ENCODE results near the gene CCDC63. TPM values are rescaled to one million over a fixed set of nuclear protein-coding genes. Genes with fewer than 3 reads are reported as not detected.

The CCDC63 gene
- total and polyA plus RNA-seq, 9 of the 15 experiments (the other 6 are each of a cell fraction or from before 2014, with no cell fraction given), result not detected

DNA sequence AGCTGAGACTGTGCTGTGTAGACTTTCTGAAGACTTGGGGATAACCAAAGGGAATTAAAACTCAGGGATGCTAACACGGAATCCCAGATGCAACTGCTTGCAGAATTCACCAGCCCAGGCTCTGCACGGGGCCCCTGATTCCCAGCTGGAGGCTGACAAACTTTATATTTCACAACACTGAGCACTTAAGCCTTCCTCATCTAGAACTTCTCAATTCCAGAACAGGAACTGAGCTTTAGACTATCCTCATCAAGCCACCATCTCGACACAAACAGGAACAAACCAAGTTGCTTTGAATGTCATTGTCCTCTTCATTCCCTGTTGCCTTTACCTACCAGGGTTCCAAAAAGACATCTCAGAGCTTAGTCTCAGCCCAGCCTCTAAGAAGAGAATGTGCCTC, 22.2 kb downstream of the CCDC63 start:
- in situ Hi-C loops (cut with MboI), result no loop called here
- BruUV-seq (replicated peaks), result no TSS peak
- Histone ChIP-seq H3K4me1 (replicated peaks in 1 of 2; ENCODE audit: control insufficient read depth in 2 of 2, insufficient read depth in 2 of 2, low read length in 2 of 2) (no peaks in the 10 kb centered on the region), H3K79me2 (ENCODE audit: control insufficient read depth, insufficient read depth, low read length) (no peaks in the 10 kb centered on the region), H3K9me1 (ENCODE audit: control insufficient read depth, insufficient read depth, low read length) (no peaks in the 10 kb centered on the region), H3K36me3 (ENCODE audit: control insufficient read depth, insufficient read depth, low read length) (no peaks in the 10 kb centered on the region), H3K27me3 (ENCODE audit: control insufficient read depth in 2 of 2, insufficient read depth in 2 of 2, low read length in 2 of 2) (peaks cover 10 to 22% of the 10 kb centered on the region in 2 experiments; a peak in 4 of 5 replicates), H3K9ac (ENCODE audit: insufficient read depth in 1 of 2, low read depth in 2 of 2, low read length in 2 of 2) (no peak overlapping the region), H3K4me2 (ENCODE audit: insufficient read depth, low read length) (no peak overlapping the region), H3K4me3 (no peak overlapping the region), H4K20me1 (replicated peaks; ENCODE audit: control insufficient read depth, insufficient read depth, low read length) (no peaks in the 10 kb centered on the region), H3K27ac (ENCODE audit: extremely low read depth, low read depth, low read length) (no peak overlapping the region), H2AFZ (ENCODE audit: low read depth, low read length) (no peak overlapping the region), H3K9me3 (replicated peaks; ENCODE audit: control insufficient read depth, insufficient read depth, low read depth, low read length) (no peaks in the 10 kb centered on the region)
- DNase-seq (ENCODE audit: extremely low read depth in 1 of 4, low spot score in 3 of 4) (no peak), ATAC-seq (no peak), FAIRE-seq (no peak)
- no peak for TF ChIP-seq ZNF212 (CRISPR knock-in tag; IDR thresholded peaks at IDR 0.05)
- no peak for TF ChIP-seq GTF2E2 (tag; IDR thresholded peaks at IDR 0.05)
- no peak for TF ChIP-seq NBN (IDR thresholded peaks at IDR 0.05; ENCODE audit: low read depth)
- TF ChIP-seq, protein P1, sequence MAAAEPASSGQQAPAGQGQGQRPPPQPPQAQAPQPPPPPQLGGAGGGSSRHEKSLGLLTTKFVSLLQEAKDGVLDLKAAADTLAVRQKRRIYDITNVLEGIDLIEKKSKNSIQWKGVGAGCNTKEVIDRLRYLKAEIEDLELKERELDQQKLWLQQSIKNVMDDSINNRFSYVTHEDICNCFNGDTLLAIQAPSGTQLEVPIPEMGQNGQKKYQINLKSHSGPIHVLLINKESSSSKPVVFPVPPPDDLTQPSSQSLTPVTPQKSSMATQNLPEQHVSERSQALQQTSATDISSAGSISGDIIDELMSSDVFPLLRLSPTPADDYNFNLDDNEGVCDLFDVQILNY (CRISPR knock-in tag; IDR thresholded peaks at IDR 0.05), result no peak
- no peak for TF ChIP-seq KLF13 (tag; IDR thresholded peaks at IDR 0.05; ENCODE audit: borderline replicate concordance, low read depth)
- TF ChIP-seq RFX7 (CRISPR knock-in tag; IDR thresholded peaks at IDR 0.05), result no peak
- TF ChIP-seq, protein P2, sequence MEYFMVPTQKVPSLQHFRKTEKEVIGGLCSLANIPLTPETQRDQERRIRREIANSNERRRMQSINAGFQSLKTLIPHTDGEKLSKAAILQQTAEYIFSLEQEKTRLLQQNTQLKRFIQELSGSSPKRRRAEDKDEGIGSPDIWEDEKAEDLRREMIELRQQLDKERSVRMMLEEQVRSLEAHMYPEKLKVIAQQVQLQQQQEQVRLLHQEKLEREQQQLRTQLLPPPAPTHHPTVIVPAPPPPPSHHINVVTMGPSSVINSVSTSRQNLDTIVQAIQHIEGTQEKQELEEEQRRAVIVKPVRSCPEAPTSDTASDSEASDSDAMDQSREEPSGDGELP (CRISPR knock-in tag; IDR thresholded peaks at IDR 0.05; ENCODE audit: borderline replicate concordance), result no peak
- TF ChIP-seq ILK (tag; IDR thresholded peaks at IDR 0.05; ENCODE audit: borderline replicate concordance, low read depth), result no peak
- no peak for TF ChIP-seq ZNF77 (CRISPR knock-in tag; IDR thresholded peaks at IDR 0.05)
- TF ChIP-seq HNRNPK (IDR thresholded peaks at IDR 0.05; ENCODE audit: low read depth, low read length, poor library complexity, severe bottlenecking), result no peak
- no peak for TF ChIP-seq ZNF586 (CRISPR knock-in tag; conservative IDR thresholded peaks at IDR 0.05)
- TF ChIP-seq, protein P3, sequence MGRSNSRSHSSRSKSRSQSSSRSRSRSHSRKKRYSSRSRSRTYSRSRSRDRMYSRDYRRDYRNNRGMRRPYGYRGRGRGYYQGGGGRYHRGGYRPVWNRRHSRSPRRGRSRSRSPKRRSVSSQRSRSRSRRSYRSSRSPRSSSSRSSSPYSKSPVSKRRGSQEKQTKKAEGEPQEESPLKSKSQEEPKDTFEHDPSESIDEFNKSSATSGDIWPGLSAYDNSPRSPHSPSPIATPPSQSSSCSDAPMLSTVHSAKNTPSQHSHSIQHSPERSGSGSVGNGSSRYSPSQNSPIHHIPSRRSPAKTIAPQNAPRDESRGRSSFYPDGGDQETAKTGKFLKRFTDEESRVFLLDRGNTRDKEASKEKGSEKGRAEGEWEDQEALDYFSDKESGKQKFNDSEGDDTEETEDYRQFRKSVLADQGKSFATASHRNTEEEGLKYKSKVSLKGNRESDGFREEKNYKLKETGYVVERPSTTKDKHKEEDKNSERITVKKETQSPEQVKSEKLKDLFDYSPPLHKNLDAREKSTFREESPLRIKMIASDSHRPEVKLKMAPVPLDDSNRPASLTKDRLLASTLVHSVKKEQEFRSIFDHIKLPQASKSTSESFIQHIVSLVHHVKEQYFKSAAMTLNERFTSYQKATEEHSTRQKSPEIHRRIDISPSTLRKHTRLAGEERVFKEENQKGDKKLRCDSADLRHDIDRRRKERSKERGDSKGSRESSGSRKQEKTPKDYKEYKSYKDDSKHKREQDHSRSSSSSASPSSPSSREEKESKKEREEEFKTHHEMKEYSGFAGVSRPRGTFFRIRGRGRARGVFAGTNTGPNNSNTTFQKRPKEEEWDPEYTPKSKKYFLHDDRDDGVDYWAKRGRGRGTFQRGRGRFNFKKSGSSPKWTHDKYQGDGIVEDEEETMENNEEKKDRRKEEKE (IDR thresholded peaks at IDR 0.05; ENCODE audit: borderline replicate concordance in 1 of 2, control insufficient read depth in 1 of 2, low read depth in 2 of 2, low read length in 1 of 2), result no peak
- TF ChIP-seq NFE2 (IDR thresholded peaks at IDR 0.05; ENCODE audit: low read depth), result no peak
- TF ChIP-seq, protein P4, sequence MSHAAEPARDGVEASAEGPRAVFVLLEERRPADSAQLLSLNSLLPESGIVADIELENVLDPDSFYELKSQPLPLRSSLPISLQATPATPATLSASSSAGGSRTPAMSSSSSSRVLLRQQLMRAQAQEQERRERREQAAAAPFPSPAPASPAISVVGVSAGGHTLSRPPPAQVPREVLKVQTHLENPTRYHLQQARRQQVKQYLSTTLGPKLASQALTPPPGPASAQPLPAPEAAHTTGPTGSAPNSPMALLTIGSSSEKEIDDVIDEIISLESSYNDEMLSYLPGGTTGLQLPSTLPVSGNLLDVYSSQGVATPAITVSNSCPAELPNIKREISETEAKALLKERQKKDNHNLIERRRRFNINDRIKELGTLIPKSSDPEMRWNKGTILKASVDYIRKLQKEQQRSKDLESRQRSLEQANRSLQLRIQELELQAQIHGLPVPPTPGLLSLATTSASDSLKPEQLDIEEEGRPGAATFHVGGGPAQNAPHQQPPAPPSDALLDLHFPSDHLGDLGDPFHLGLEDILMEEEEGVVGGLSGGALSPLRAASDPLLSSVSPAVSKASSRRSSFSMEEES (CRISPR knock-in tag; IDR thresholded peaks at IDR 0.05), result no peak
- TF ChIP-seq BACH1 (tag; IDR thresholded peaks at IDR 0.05), result no peak
- no peak for TF ChIP-seq KAT2B (IDR thresholded peaks at IDR 0.05; ENCODE audit: low read depth, low read length)
- no peak for TF ChIP-seq NR3C1 (CRISPR knock-in tag; IDR thresholded peaks at IDR 0.05)
- ChIA-PET CTCF (ENCODE audit: low intra/inter-chr PET ratio) (no interaction called here), POLR2A (interaction anchor here (0.7 kb wide), 1 partner anchor 14 kb away, joined by 5 read pairs; no protein-coding TSS in a partner anchor)
- WGBS (ENCODE audit: insufficient coverage, low coverage, missing lambda C conversion rate), result 2% methylated on average over 3 of the region's 3 CpGs
- intact Hi-C loops (cut with micrococcal nuclease), result no loop called here

All from K562 (cell line).